ENCODE results near the gene CLEC2L. TPM values are rescaled to one million over a fixed set of nuclear protein-coding genes. Genes with fewer than 3 reads are reported as not detected.

Gene CLEC2L
- total RNA-seq (under 1 TPM in 1 of 2 donors, not detected in 1; 0.05 TPM), polyA plus RNA-seq (not detected)

GRCh38 chr7:139523199-139523941, at the start of gene CLEC2L:
Gene CLEC2L (plus strand): TSS chr7:139523685. CDS start chr7:139523928, 243 bp downstream.
- Histone ChIP-seq H3K27me3 (ENCODE audit: control insufficient read depth in 4 of 4, insufficient read depth in 4 of 4, low read length in 3 of 4) (peaks cover 0 to 7% (median 2%) of the 10 kb centered on the region in 4 donors), H3K4me1 (ENCODE audit: control insufficient read depth in 4 of 4, insufficient read depth in 4 of 4, low read length in 3 of 4) (peaks cover 0 to 2% (median 0%) of the 10 kb centered on the region in 4 donors), H3K9ac (ENCODE audit: low read depth in 1 of 2, low read length in 2 of 2) (no peak within 1 kb of the TSS), H3K9me3 (ENCODE audit: control insufficient read depth in 4 of 4, low read length in 3 of 4) (no peaks in the 10 kb centered on the region), H3K27ac (ENCODE audit: low read depth in 1 of 2, low read length in 2 of 2) (no peak within 1 kb of the TSS), H3K36me3 (ENCODE audit: control insufficient read depth in 4 of 4, insufficient read depth in 3 of 4, low read depth in 1 of 4, low read length in 3 of 4) (no peaks in the 10 kb centered on the region), H3K4me3 (ENCODE audit: low read depth in 1 of 3, low read length in 3 of 3) (peak within 1 kb of the TSS in 1 of 3 donors; percentile 36)
- DNase-seq (ENCODE audit: low spot score), result no peak
- TF ChIP-seq, protein P1, sequence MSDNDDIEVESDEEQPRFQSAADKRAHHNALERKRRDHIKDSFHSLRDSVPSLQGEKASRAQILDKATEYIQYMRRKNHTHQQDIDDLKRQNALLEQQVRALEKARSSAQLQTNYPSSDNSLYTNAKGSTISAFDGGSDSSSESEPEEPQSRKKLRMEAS (IDR thresholded peaks at IDR 0.05), result no peak
- no peak for TF ChIP-seq SP1 (IDR thresholded peaks at IDR 0.05)
- TF ChIP-seq JUND (IDR thresholded peaks at IDR 0.05), result no peak
- no peak for TF ChIP-seq HNF4A (conservative IDR thresholded peaks at IDR 0.05)
- TF ChIP-seq RAD21 (IDR thresholded peaks at IDR 0.05), result no peak
- TF ChIP-seq GABPA (IDR thresholded peaks at IDR 0.05 in 1 of 2, conservative IDR thresholded peaks at IDR 0.05 in 1 of 2), result no peak
- no peak for TF ChIP-seq REST (IDR thresholded peaks at IDR 0.05)
- 4% methylated on average over 75 of the region's 75 CpGs for WGBS

GRCh38 chr7:139476139-139476538, 47.3 kb upstream of the CLEC2L start:
- no peaks in the 10 kb centered on the region for H3K36me3 ChIP-seq (ENCODE audit: control insufficient read depth in 4 of 4, insufficient read depth in 3 of 4, low read depth in 1 of 4, low read length in 3 of 4)
- WGBS, result 95% methylated on average over 8 of the region's 8 CpGs
- H3K9ac ChIP-seq (ENCODE audit: low read depth in 1 of 2, low read length in 2 of 2), result no peak overlapping the region
- no peak for TF ChIP-seq RXRA (IDR thresholded peaks at IDR 0.05)
- no peaks in the 10 kb centered on the region for H3K27me3 ChIP-seq (ENCODE audit: control insufficient read depth in 4 of 4, insufficient read depth in 4 of 4, low read length in 3 of 4)
- no peak overlapping the region for H3K4me3 ChIP-seq (ENCODE audit: low read depth in 1 of 3, low read length in 3 of 3)
- no peak overlapping the region for H3K27ac ChIP-seq (ENCODE audit: low read depth in 1 of 2, low read length in 2 of 2)
- peaks cover 0 to 4% (median 0%) of the 10 kb centered on the region in 4 donors for H3K4me1 ChIP-seq (ENCODE audit: control insufficient read depth in 4 of 4, insufficient read depth in 4 of 4, low read length in 3 of 4)
- H3K9me3 ChIP-seq (ENCODE audit: control insufficient read depth in 4 of 4, low read length in 3 of 4), result peaks cover 0 to 3% (median 0%) of the 10 kb centered on the region in 4 donors
- DNase-seq (ENCODE audit: low spot score), result no peak

DNA sequence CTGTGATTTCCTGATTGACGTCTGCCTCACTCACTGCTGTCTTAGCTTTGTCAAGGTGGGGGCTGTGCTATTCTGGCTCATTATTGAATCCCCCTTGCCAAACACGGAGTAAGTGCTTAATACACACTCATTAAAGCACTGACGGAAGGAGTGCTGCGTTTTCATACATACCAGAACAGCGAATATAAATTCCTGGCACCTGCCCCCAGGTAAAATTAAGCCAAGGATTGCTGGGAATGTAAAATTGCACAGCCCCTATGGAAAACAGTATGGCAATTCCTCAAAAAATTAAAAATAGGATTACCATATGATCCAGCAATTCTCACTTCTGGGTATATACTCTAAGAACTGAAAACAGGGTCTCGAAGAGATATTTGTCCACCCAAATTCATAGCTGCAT, 46.6 kb upstream of the CLEC2L start:
- 87% methylated on average over 6 of the region's 6 CpGs for WGBS
- no peak for DNase-seq (ENCODE audit: low spot score)

More for the DNA sequence above, 46.6 kb upstream of the CLEC2L start:
- no peak for TF ChIP-seq FOXA2 (IDR thresholded peaks at IDR 0.05)
- TF ChIP-seq CTCF (IDR thresholded peaks at IDR 0.05; ENCODE audit: low read depth, low read length, missing input control), result no peak
- no peak for TF ChIP-seq ZBTB33 (IDR thresholded peaks at IDR 0.05)
- TF ChIP-seq, protein P1 (IDR thresholded peaks at IDR 0.05), result no peak
- no peak for TF ChIP-seq SP1 (IDR thresholded peaks at IDR 0.05)
- TF ChIP-seq HNF4A (conservative IDR thresholded peaks at IDR 0.05), result no peak
- TF ChIP-seq NR2F2 (IDR thresholded peaks at IDR 0.05), result no peak
- H3K36me3 ChIP-seq (ENCODE audit: control insufficient read depth in 4 of 4, insufficient read depth in 3 of 4, low read depth in 1 of 4, low read length in 3 of 4), result no peaks in the 10 kb centered on the region
- no peak overlapping the region for H3K9ac ChIP-seq (ENCODE audit: low read depth in 1 of 2, low read length in 2 of 2)
- H3K9me3 ChIP-seq (ENCODE audit: control insufficient read depth in 4 of 4, low read length in 3 of 4), result peaks cover 0 to 3% (median 0%) of the 10 kb centered on the region in 4 donors
- H3K27ac ChIP-seq (ENCODE audit: low read depth in 1 of 2, low read length in 2 of 2), result no peak overlapping the region
- peaks cover 0 to 2% (median under 1%) of the 10 kb centered on the region in 4 donors for H3K27me3 ChIP-seq (ENCODE audit: control insufficient read depth in 4 of 4, insufficient read depth in 4 of 4, low read length in 3 of 4)
- H3K4me1 ChIP-seq (ENCODE audit: control insufficient read depth in 4 of 4, insufficient read depth in 4 of 4, low read length in 3 of 4), result no peaks in the 10 kb centered on the region
- no peak overlapping the region for H3K4me3 ChIP-seq (ENCODE audit: low read depth in 1 of 3, low read length in 3 of 3)

All from liver (tissue), 9 donors.